ENCODE data around the gene FSCN2.

FSCN2 gene

GRCh38 chr17:81481815-81482505 is 46.2 kb upstream of the FSCN2 start:
- Histone ChIP-seq H3K9ac (ENCODE audit: low read length) (peak overlapping the region; percentile 69), H3K18ac (ENCODE audit: low read length) (no peak overlapping the region), H3K56ac (ENCODE audit: low read length) (peak overlapping the region; percentile 78), H2BK120ac (ENCODE audit: low read depth, low read length) (no peak overlapping the region), H2BK15ac (replicated peaks; ENCODE audit: low read depth) (no peak overlapping the region), H3K4me2 (ENCODE audit: low read length) (peak overlapping the region; percentile 25), H4K8ac (ENCODE audit: low read depth, low read length) (no peak overlapping the region), H3K23ac (ENCODE audit: low read length) (no peak overlapping the region), H2AK5ac (ENCODE audit: low read length) (no peak overlapping the region), H3K4ac (ENCODE audit: low read depth, low read length) (no peak overlapping the region), H3K79me1 (ENCODE audit: low read length) (no peaks in the 10 kb centered on the region), H3K27me3 (ENCODE audit: insufficient read depth, low read length, poor library complexity) (no peaks in the 10 kb centered on the region), H3K4me3 (ENCODE audit: low read length) (peak overlapping the region; percentile 11), H4K5ac (ENCODE audit: low read length) (no peak overlapping the region), H2BK5ac (ENCODE audit: low read length) (no peak overlapping the region), H3K27ac (ENCODE audit: low read depth, low read length) (no peak overlapping the region), H3K79me2 (ENCODE audit: control insufficient read depth, insufficient read depth, low read length) (no peaks in the 10 kb centered on the region), H3K36me3 (ENCODE audit: control insufficient read depth, insufficient read depth, low read length) (no peaks in the 10 kb centered on the region), H3K4me1 (ENCODE audit: control insufficient read depth, low read depth, low read length) (no peaks in the 10 kb centered on the region)
- no peak for DNase-seq
- WGBS (ENCODE audit: extremely low coverage, insufficient coverage, low lambda C conversion rate) = no CpG with 5 or more reads among the region's 18 CpGs

GRCh38 chr17:81482673-81483072 is 45.5 kb upstream of the FSCN2 start:
- Histone ChIP-seq H3K79me1 (ENCODE audit: low read length) (no peaks in the 10 kb centered on the region), H2BK120ac (ENCODE audit: low read depth, low read length) (no peak overlapping the region), H3K23ac (ENCODE audit: low read length) (no peak overlapping the region), H3K27ac (ENCODE audit: low read depth, low read length) (no peak overlapping the region), H3K4me1 (ENCODE audit: control insufficient read depth, low read depth, low read length) (no peaks in the 10 kb centered on the region), H3K18ac (ENCODE audit: low read length) (no peak overlapping the region), H4K5ac (ENCODE audit: low read length) (no peak overlapping the region), H3K4me3 (ENCODE audit: low read length) (no peak overlapping the region), H3K27me3 (ENCODE audit: insufficient read depth, low read length, poor library complexity) (no peaks in the 10 kb centered on the region), H3K79me2 (ENCODE audit: control insufficient read depth, insufficient read depth, low read length) (no peaks in the 10 kb centered on the region), H2BK5ac (ENCODE audit: low read length) (no peak overlapping the region), H3K9ac (ENCODE audit: low read length) (peak overlapping the region; percentile 27), H2BK15ac (replicated peaks; ENCODE audit: low read depth) (no peak overlapping the region), H2AK5ac (ENCODE audit: low read length) (no peak overlapping the region), H3K4ac (ENCODE audit: low read depth, low read length) (no peak overlapping the region), H3K4me2 (ENCODE audit: low read length) (no peak overlapping the region), H3K36me3 (ENCODE audit: control insufficient read depth, insufficient read depth, low read length) (no peaks in the 10 kb centered on the region), H4K8ac (ENCODE audit: low read depth, low read length) (no peak overlapping the region), H3K56ac (ENCODE audit: low read length) (no peak overlapping the region)
- DNase-seq = no peak
- WGBS (ENCODE audit: extremely low coverage, insufficient coverage, low lambda C conversion rate) = no CpG with 5 or more reads among the region's 11 CpGs

GRCh38 chr17:81483085-81483861 is 44.9 kb upstream of the FSCN2 start:
- no peak overlapping the region for H2BK5ac ChIP-seq (ENCODE audit: low read length)
- no peaks in the 10 kb centered on the region for H3K36me3 ChIP-seq (ENCODE audit: control insufficient read depth, insufficient read depth, low read length)
- peak overlapping the region; percentile 88 for H3K9ac ChIP-seq (ENCODE audit: low read length)
- no peaks in the 10 kb centered on the region for H3K27me3 ChIP-seq (ENCODE audit: insufficient read depth, low read length, poor library complexity)
- peak overlapping the region; percentile 94 for H3K56ac ChIP-seq (ENCODE audit: low read length)
- H3K18ac ChIP-seq (ENCODE audit: low read length) = peak overlapping the region; percentile 9
- no peak overlapping the region for H3K4ac ChIP-seq (ENCODE audit: low read depth, low read length)
- no peak overlapping the region for H3K23ac ChIP-seq (ENCODE audit: low read length)
- no peak for DNase-seq
- no peak overlapping the region for H4K8ac ChIP-seq (ENCODE audit: low read depth, low read length)
- no peaks in the 10 kb centered on the region for H3K79me1 ChIP-seq (ENCODE audit: low read length)
- no peak overlapping the region for H3K4me3 ChIP-seq (ENCODE audit: low read length)
- H3K79me2 ChIP-seq (ENCODE audit: control insufficient read depth, insufficient read depth, low read length) = no peaks in the 10 kb centered on the region
- peak overlapping the region; percentile 94 for H3K4me2 ChIP-seq (ENCODE audit: low read length)
- H2BK120ac ChIP-seq (ENCODE audit: low read depth, low read length) = no peak overlapping the region
- H2AK5ac ChIP-seq (ENCODE audit: low read length) = no peak overlapping the region
- H2BK15ac ChIP-seq (replicated peaks; ENCODE audit: low read depth) = no peak overlapping the region
- no peaks in the 10 kb centered on the region for H3K4me1 ChIP-seq (ENCODE audit: control insufficient read depth, low read depth, low read length)
- H3K27ac ChIP-seq (ENCODE audit: low read depth, low read length) = no peak overlapping the region
- no CpG with 5 or more reads among the region's 29 CpGs for WGBS (ENCODE audit: extremely low coverage, insufficient coverage, low lambda C conversion rate)
- no peak overlapping the region for H4K5ac ChIP-seq (ENCODE audit: low read length)

GRCh38 chr17:81483862-81484194 is 44.3 kb upstream of the FSCN2 start:
- Histone ChIP-seq H3K79me2 (ENCODE audit: control insufficient read depth, insufficient read depth, low read length) (no peaks in the 10 kb centered on the region), H3K27ac (ENCODE audit: low read depth, low read length) (no peak overlapping the region)
- no CpG with 5 or more reads among the region's 32 CpGs for WGBS (ENCODE audit: extremely low coverage, insufficient coverage, low lambda C conversion rate)

GRCh38 chr17:81484195-81484979 is 43.8 kb upstream of the FSCN2 start:
- H3K27me3 ChIP-seq (ENCODE audit: insufficient read depth, low read length, poor library complexity) = no peaks in the 10 kb centered on the region
- H3K4me2 ChIP-seq (ENCODE audit: low read length) = peak overlapping the region; percentile 94
- no peaks in the 10 kb centered on the region for H3K79me1 ChIP-seq (ENCODE audit: low read length)
- no peak overlapping the region for H2BK120ac ChIP-seq (ENCODE audit: low read depth, low read length)
- H4K5ac ChIP-seq (ENCODE audit: low read length) = no peak overlapping the region
- peak overlapping the region; percentile 88 for H3K9ac ChIP-seq (ENCODE audit: low read length)
- DNase-seq = peak; percentile 93
- H3K27ac ChIP-seq (ENCODE audit: low read depth, low read length) = no peak overlapping the region
- H3K79me2 ChIP-seq (ENCODE audit: control insufficient read depth, insufficient read depth, low read length) = no peaks in the 10 kb centered on the region
- H3K4me3 ChIP-seq (ENCODE audit: low read length) = peak overlapping the region; percentile 35
- no peak overlapping the region for H2BK5ac ChIP-seq (ENCODE audit: low read length)
- H4K8ac ChIP-seq (ENCODE audit: low read depth, low read length) = no peak overlapping the region
- H3K4me1 ChIP-seq (ENCODE audit: control insufficient read depth, low read depth, low read length) = no peaks in the 10 kb centered on the region
- H3K23ac ChIP-seq (ENCODE audit: low read length) = peak overlapping the region; percentile 94
- no peak overlapping the region for H2AK5ac ChIP-seq (ENCODE audit: low read length)
- peak overlapping the region; percentile 94 for H3K56ac ChIP-seq (ENCODE audit: low read length)
- H3K36me3 ChIP-seq (ENCODE audit: control insufficient read depth, insufficient read depth, low read length) = no peaks in the 10 kb centered on the region
- no peak overlapping the region for H2BK15ac ChIP-seq (replicated peaks; ENCODE audit: low read depth)
- H3K4ac ChIP-seq (ENCODE audit: low read depth, low read length) = no peak overlapping the region
- H3K18ac ChIP-seq (ENCODE audit: low read length) = peak overlapping the region; percentile 9
- WGBS (ENCODE audit: extremely low coverage, insufficient coverage, low lambda C conversion rate) = no CpG with 5 or more reads among the region's 60 CpGs

More at GRCh38 chr17:81483862-81484194, 44.3 kb upstream of the FSCN2 start:
- no peak for DNase-seq
- H4K5ac ChIP-seq (ENCODE audit: low read length) = no peak overlapping the region
- no peaks in the 10 kb centered on the region for H3K36me3 ChIP-seq (ENCODE audit: control insufficient read depth, insufficient read depth, low read length)
- H3K4me1 ChIP-seq (ENCODE audit: control insufficient read depth, low read depth, low read length) = no peaks in the 10 kb centered on the region
- H2BK15ac ChIP-seq (replicated peaks; ENCODE audit: low read depth) = no peak overlapping the region
- H3K4me3 ChIP-seq (ENCODE audit: low read length) = peak overlapping the region; percentile 35
- peak overlapping the region; percentile 94 for H3K56ac ChIP-seq (ENCODE audit: low read length)
- no peak overlapping the region for H2BK5ac ChIP-seq (ENCODE audit: low read length)
- no peaks in the 10 kb centered on the region for H3K27me3 ChIP-seq (ENCODE audit: insufficient read depth, low read length, poor library complexity)
- H2BK120ac ChIP-seq (ENCODE audit: low read depth, low read length) = no peak overlapping the region
- no peaks in the 10 kb centered on the region for H3K79me1 ChIP-seq (ENCODE audit: low read length)
- H3K18ac ChIP-seq (ENCODE audit: low read length) = peak overlapping the region; percentile 9
- H3K23ac ChIP-seq (ENCODE audit: low read length) = peak overlapping the region; percentile 94
- H2AK5ac ChIP-seq (ENCODE audit: low read length) = no peak overlapping the region
- H3K4ac ChIP-seq (ENCODE audit: low read depth, low read length) = no peak overlapping the region
- no peak overlapping the region for H4K8ac ChIP-seq (ENCODE audit: low read depth, low read length)
- H3K4me2 ChIP-seq (ENCODE audit: low read length) = peak overlapping the region; percentile 94
- peak overlapping the region; percentile 88 for H3K9ac ChIP-seq (ENCODE audit: low read length)
